ENCODE measurements around the gene GCC1.

GCC1 gene

GRCh38 chr7:127608446-127608845 is 23.1 kb upstream of the GCC1 start:
- TF ChIP-seq ZBTB7A (IDR thresholded peaks at IDR 0.05; ENCODE audit: low read depth) (no peak), FOXM1 (IDR thresholded peaks at IDR 0.05; ENCODE audit: borderline replicate concordance, low read depth) (no peak), EP300 (IDR thresholded peaks at IDR 0.05; ENCODE audit: borderline replicate concordance) (no peak), NFIC (IDR thresholded peaks at IDR 0.05) (no peak), TCF12 (IDR thresholded peaks at IDR 0.05; ENCODE audit: low read depth) (no peak), CEBPB (IDR thresholded peaks at IDR 0.05) (no peak), EGR1 (IDR thresholded peaks at IDR 0.05) (no peak), TAF1 (IDR thresholded peaks at IDR 0.05; ENCODE audit: low read depth) (no peak), RAD21 (IDR thresholded peaks at IDR 0.05; ENCODE audit: low read depth) (no peak), YY1 (IDR thresholded peaks at IDR 0.05; ENCODE audit: low read depth) (no peak), CREB1 (IDR thresholded peaks at IDR 0.05; ENCODE audit: low read depth) (no peak)
- TF ChIP-seq, protein P1, sequence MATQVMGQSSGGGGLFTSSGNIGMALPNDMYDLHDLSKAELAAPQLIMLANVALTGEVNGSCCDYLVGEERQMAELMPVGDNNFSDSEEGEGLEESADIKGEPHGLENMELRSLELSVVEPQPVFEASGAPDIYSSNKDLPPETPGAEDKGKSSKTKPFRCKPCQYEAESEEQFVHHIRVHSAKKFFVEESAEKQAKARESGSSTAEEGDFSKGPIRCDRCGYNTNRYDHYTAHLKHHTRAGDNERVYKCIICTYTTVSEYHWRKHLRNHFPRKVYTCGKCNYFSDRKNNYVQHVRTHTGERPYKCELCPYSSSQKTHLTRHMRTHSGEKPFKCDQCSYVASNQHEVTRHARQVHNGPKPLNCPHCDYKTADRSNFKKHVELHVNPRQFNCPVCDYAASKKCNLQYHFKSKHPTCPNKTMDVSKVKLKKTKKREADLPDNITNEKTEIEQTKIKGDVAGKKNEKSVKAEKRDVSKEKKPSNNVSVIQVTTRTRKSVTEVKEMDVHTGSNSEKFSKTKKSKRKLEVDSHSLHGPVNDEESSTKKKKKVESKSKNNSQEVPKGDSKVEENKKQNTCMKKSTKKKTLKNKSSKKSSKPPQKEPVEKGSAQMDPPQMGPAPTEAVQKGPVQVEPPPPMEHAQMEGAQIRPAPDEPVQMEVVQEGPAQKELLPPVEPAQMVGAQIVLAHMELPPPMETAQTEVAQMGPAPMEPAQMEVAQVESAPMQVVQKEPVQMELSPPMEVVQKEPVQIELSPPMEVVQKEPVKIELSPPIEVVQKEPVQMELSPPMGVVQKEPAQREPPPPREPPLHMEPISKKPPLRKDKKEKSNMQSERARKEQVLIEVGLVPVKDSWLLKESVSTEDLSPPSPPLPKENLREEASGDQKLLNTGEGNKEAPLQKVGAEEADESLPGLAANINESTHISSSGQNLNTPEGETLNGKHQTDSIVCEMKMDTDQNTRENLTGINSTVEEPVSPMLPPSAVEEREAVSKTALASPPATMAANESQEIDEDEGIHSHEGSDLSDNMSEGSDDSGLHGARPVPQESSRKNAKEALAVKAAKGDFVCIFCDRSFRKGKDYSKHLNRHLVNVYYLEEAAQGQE (IDR thresholded peaks at IDR 0.05; ENCODE audit: low read depth): no peak
- TF ChIP-seq, protein P2, sequence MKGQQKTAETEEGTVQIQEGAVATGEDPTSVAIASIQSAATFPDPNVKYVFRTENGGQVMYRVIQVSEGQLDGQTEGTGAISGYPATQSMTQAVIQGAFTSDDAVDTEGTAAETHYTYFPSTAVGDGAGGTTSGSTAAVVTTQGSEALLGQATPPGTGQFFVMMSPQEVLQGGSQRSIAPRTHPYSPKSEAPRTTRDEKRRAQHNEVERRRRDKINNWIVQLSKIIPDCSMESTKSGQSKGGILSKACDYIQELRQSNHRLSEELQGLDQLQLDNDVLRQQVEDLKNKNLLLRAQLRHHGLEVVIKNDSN (IDR thresholded peaks at IDR 0.05): no peak

DNA sequence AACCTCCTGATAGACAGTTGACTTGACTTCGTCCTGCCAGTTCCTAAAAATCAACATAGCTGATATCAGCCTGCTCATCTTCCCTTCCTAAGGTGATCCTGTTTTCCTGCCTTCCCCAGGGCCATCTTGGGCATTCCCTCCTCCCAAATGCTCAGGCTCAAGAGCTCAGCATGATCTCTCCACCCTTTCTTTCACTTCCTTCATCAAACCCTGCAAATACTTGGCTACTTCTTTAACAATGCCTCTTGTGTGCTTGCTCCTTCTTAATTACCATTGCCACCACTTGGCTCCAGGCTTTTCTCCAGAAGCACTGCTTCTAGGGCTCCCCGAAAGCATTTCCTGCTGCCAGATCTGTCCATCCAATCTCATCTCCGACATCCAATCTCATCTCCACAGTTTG is 15.5 kb upstream of the GCC1 start:
- TF ChIP-seq CEBPB (IDR thresholded peaks at IDR 0.05) (no peak), MAX (IDR thresholded peaks at IDR 0.05) (no peak), TAF1 (IDR thresholded peaks at IDR 0.05; ENCODE audit: low read depth) (no peak), CREB1 (IDR thresholded peaks at IDR 0.05; ENCODE audit: low read depth) (no peak), NFIC (IDR thresholded peaks at IDR 0.05) (no peak), RAD21 (IDR thresholded peaks at IDR 0.05; ENCODE audit: low read depth) (no peak), FOXM1 (IDR thresholded peaks at IDR 0.05; ENCODE audit: borderline replicate concordance, low read depth) (no peak), TCF12 (IDR thresholded peaks at IDR 0.05; ENCODE audit: low read depth) (no peak), TEAD4 (IDR thresholded peaks at IDR 0.05) (no peak), YY1 (IDR thresholded peaks at IDR 0.05; ENCODE audit: low read depth) (no peak), ZBTB7A (IDR thresholded peaks at IDR 0.05; ENCODE audit: low read depth) (no peak), EP300 (IDR thresholded peaks at IDR 0.05; ENCODE audit: borderline replicate concordance) (no peak), EGR1 (IDR thresholded peaks at IDR 0.05) (no peak)
- TF ChIP-seq, protein P2 (IDR thresholded peaks at IDR 0.05): no peak
- TF ChIP-seq, protein P1 (IDR thresholded peaks at IDR 0.05; ENCODE audit: low read depth): no peak

- TF ChIP-seq YY1 (IDR thresholded peaks at IDR 0.05; ENCODE audit: low read depth): 0 out of 2 replicates have a peak, but pooled peaks have one; percentile 11
- TF ChIP-seq TCF12 (IDR thresholded peaks at IDR 0.05; ENCODE audit: low read depth): no peak
- TF ChIP-seq RAD21 (IDR thresholded peaks at IDR 0.05; ENCODE audit: low read depth): peak; percentile 32; the same call in 1 of the 2 replicates
These were observed 12.9 kb upstream of the GCC1 start for GRCh38 chr7:127598318-127598717.

DNA sequence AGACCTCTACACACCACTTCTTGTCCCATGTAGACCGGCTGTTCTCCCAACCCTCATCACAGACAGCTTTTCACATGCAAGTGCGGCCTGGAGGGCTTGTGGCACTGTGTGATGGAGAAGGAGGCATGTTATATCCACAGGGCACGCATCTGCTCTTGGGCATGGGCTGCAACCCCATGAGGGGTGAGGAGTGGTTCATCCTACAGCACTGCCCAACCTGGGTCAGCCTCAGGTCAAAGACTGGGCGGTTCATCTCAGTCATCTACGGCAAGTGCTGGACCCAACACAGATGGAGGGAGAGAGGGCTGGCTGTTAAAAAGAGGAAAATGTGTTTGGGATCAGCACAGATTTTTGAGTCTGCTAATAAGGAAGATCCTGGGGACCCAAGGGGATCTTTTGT is 10.3 kb upstream of the GCC1 start:
- TF ChIP-seq EGR1 (IDR thresholded peaks at IDR 0.05): no peak
- TF ChIP-seq TAF1 (IDR thresholded peaks at IDR 0.05; ENCODE audit: low read depth): no peak
- no peak for TF ChIP-seq NFIC (IDR thresholded peaks at IDR 0.05)
- TF ChIP-seq YY1 (IDR thresholded peaks at IDR 0.05; ENCODE audit: low read depth): no peak
- TF ChIP-seq MAX (IDR thresholded peaks at IDR 0.05): no peak
- TF ChIP-seq, protein P2 (IDR thresholded peaks at IDR 0.05): no peak
- TF ChIP-seq, protein P1 (IDR thresholded peaks at IDR 0.05; ENCODE audit: low read depth): no peak
- no peak for TF ChIP-seq TEAD4 (IDR thresholded peaks at IDR 0.05)
- no peak for TF ChIP-seq CREB1 (IDR thresholded peaks at IDR 0.05; ENCODE audit: low read depth)
- TF ChIP-seq FOXM1 (IDR thresholded peaks at IDR 0.05; ENCODE audit: borderline replicate concordance, low read depth): no peak
- TF ChIP-seq RAD21 (IDR thresholded peaks at IDR 0.05; ENCODE audit: low read depth): no peak
- no peak for TF ChIP-seq CEBPB (IDR thresholded peaks at IDR 0.05)
- TF ChIP-seq TCF12 (IDR thresholded peaks at IDR 0.05; ENCODE audit: low read depth): no peak
- no peak for TF ChIP-seq EP300 (IDR thresholded peaks at IDR 0.05; ENCODE audit: borderline replicate concordance)
- TF ChIP-seq ZBTB7A (IDR thresholded peaks at IDR 0.05; ENCODE audit: low read depth): no peak
